ENCODE data around the gene ATRN. TPM values are rescaled to one million over a fixed set of nuclear protein-coding genes. Genes with fewer than 3 reads are reported as not detected.
A peak's percentile ranks its signal among the peaks of the same experiment; 100 is the strongest.

ATRN gene
- total RNA-seq, 1 experiment from 2014 or later: 21.6 TPM

- DNase-seq (ENCODE audit: low spot score): no peak
- in situ Hi-C loops (cut with HindIII; ENCODE audit: low sequenced_read_pairs): no loop called here
These were observed 192.3 kb downstream of the ATRN start, which contains the start of gene GFRA4 for GRCh38 chr20:3663031-3663701. Gene GFRA4 (minus strand): TSS chr20:3663399. CDS start chr20:3663399, 0 bp downstream.

DNA sequence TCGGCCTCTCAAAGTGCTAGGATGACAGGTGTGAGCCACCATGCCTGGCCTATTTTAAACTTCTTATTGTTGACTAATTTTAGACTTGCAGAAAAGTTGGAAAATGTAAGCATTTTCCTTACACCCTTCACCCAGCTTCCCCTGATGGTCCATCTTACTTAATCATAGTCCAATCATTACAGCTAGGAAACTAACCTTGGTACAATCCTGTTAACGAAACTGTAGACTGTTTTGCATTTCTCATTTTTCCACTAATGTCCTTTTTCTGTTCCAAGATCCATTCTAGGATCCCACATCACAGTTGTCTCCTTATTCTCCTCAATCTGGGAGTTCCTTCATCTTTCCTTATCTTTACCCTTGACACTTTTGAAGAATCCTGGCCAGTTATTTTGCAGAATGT lies 193.0 kb downstream of the ATRN start:
- in situ Hi-C loops (cut with HindIII; ENCODE audit: low sequenced_read_pairs): no loop called here
- no peak for DNase-seq (ENCODE audit: low spot score)

DNA sequence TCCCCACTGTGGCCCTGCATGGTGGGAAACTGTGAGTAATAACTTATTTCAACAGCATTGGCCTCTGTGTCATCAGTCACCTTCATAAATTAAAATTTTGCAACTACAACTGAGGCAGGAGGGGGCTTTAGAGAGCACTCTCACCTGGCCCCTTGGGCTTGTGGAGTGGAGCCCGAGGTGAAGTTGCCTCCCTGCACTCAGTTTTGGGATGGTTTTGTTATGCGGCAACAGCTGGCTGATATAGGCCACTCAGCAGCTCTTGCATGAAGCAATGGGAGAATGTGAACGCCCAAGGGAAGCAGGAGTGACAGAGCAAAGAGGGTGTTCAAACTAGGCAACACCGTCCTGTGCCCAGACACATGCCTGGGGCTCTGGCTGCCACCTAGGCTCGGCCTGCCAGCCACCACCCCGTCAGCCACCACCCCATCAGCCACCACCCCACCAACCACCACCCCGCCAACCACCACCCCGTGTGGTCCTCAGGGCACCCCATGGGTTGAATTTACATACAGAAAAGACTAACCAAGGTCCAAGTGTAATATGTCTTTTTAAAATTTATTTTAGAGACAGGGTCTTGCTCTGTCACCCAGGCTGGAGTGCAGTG lies 196.7 kb downstream of the ATRN start:
- no peak for DNase-seq (ENCODE audit: low spot score)
- in situ Hi-C loops (cut with HindIII; ENCODE audit: low sequenced_read_pairs): no loop called here

DNA sequence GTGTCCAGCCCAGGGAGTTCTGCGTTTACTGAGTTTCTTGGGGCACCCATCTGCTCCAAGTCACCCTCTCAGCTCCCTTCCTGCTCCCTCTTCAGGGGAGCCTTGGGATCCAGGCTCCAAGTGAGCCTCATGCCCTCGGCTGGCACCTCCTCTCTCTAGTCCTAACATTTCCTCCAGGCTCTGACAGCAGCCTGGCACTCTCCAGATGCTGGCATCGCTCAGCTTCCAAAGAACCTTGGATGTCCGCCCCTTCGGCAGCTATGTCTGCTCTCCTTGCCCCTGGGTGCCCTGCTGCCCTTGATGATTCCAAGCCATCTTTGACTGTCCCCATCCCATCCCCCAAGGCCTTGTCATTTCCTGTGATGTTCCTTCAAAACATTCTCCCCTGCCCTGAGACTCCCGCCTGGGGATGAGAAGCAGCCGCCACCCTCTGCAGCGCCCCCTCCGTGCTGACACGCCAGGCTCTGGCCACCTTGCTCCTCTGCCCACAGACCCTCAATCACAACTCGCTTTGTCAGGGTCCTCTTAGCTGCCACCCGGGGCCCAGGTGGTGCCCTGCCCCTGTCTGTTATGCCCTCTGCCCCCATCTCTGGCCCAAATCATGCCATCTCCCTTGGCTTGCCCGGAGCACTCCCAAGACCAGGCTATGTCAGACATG lies 199.0 kb downstream of the ATRN start:
- in situ Hi-C loops (cut with HindIII; ENCODE audit: low sequenced_read_pairs): no loop called here
- no peak for DNase-seq (ENCODE audit: low spot score)

- DNase-seq (ENCODE audit: low spot score): no peak
These were observed 199.7 kb downstream of the ATRN start for GRCh38 chr20:3670511-3670910.

GRCh38 chr20:3670945-3671344 lies 200.1 kb downstream of the ATRN start:
- in situ Hi-C loops (cut with HindIII; ENCODE audit: low sequenced_read_pairs): no loop called here
- no peak for DNase-seq (ENCODE audit: low spot score)

More at GRCh38 chr20:3670511-3670910, 199.7 kb downstream of the ATRN start:
- in situ Hi-C loops (cut with HindIII; ENCODE audit: low sequenced_read_pairs): no loop called here

GRCh38 chr20:3671986-3672546 lies 201.2 kb downstream of the ATRN start:
- in situ Hi-C loops (cut with HindIII; ENCODE audit: low sequenced_read_pairs): no loop called here
- no peak for DNase-seq (ENCODE audit: low spot score)

- in situ Hi-C loops (cut with HindIII; ENCODE audit: low sequenced_read_pairs): no loop called here
- DNase-seq (ENCODE audit: low spot score): no peak
These were observed 201.8 kb downstream of the ATRN start for GRCh38 chr20:3672547-3673171.

DNA sequence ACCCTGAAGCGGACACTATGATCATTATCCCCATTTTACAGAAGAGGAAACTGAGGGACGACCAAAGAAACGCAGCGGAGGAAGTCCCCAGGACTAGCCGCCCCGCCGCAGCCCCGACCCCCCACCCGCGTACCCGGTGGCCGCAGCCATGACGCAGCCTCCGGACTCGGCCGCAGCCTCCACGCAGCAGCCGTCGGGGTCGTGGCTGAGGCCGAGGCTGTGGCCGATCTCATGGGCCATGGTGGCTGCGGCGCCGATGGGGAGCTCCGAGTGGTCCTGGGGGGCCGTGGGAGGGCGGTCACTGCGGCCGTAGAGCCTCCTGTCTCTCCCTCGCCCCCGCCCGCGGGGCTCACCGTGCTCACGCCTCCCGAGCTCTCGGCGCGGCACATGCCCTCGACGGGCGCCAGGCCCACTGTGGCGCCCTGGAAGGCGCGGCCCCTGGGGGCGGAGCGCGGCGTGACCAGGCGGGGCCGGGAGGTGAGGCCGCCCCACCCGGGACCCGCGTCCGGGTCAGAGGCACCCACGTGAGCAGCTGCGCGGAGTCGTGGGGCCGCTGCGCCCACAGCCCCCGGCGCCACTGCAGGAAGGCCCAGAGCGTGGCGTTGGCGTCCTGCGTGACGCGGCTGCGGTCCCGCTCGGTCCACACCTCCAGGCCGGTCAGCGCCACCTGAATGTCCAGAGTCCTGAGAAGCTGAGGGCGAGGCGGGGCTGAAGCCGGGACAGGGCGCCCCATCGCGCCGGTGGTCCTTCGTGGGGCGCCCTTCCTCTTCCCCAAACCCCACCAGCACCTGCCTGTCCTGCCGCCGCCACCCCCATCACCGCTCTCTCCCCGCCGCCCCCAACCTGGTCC lies 202.6 kb downstream of the ATRN start:
- in situ Hi-C loops (cut with HindIII; ENCODE audit: low sequenced_read_pairs): no loop called here
- DNase-seq (ENCODE audit: low spot score): no peak

DNA sequence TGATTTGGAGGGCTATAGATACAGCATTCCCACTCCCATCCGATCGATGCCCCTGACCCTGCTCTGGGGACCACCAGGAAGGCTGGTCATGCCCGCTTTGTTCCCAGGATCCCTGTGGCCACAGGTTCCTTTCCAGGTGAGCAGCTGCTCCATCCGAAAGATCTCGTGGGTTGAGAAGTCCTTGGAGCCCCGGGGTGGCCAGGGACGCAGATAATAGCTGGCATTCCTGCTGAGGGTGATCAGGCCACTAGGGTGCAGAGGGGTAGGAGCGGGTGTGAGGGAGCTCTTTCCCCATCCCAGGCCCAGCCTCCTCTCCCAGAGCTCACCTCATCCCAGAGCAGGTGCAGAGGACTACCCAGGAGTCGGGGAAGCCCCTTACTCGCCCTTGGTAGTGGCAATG lies 203.6 kb downstream of the ATRN start:
- in situ Hi-C loops (cut with HindIII; ENCODE audit: low sequenced_read_pairs): no loop called here
- DNase-seq (ENCODE audit: low spot score): no peak

GRCh38 chr20:3674995-3675900 lies 204.4 kb downstream of the ATRN start:
- DNase-seq (ENCODE audit: low spot score): no peak
- in situ Hi-C loops (cut with HindIII; ENCODE audit: low sequenced_read_pairs): no loop called here

- in situ Hi-C loops (cut with HindIII; ENCODE audit: low sequenced_read_pairs): no loop called here
- DNase-seq (ENCODE audit: low spot score): peak; percentile 10
These were observed 206.9 kb downstream of the ATRN start for GRCh38 chr20:3677733-3678132.

- in situ Hi-C loops (cut with HindIII; ENCODE audit: low sequenced_read_pairs): no loop called here
- DNase-seq (ENCODE audit: low spot score): no peak
These were observed 207.4 kb downstream of the ATRN start for GRCh38 chr20:3678198-3678597.

DNA sequence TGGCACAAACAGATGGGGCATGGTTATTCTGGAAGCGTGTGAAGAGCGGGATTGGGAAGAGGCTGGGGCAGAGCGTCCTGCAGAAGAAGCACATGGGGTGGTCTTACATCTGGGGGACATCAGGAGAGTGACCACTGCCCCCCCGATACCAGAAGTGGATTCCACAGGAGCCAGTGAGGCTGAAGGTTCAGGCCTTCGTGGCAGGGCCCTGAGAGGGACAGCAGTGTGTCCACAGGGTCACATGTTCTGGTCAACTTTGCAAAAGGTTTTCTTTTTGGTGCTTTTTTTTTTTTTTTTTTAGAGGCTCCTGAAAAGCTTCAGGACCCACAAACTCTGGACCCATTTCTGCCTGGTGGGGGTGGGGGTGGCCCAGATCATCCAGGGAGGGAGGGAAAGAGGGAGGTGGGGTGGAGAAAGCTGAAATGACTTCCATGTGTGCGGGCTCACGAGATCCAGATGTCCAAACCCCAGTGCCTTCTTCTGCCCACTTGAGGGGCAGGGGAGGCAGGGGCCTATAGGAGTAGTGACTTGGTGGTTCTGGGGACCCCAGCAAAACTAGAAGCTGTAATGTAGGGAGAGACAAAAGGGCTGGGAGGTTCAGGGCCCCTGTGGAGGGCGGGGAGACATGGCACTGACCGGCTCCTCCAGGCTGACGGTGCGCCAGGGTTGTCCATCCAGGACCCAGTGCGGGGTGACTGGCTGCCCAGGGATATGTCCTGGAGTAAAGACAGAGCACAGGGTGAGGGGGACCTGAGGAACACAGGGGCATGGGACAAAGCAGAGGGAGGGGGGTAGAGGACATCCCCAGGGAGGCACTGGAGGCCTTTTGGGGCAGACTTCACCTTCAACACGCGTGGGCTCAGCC lies 208.3 kb downstream of the ATRN start:
- in situ Hi-C loops (cut with HindIII; ENCODE audit: low sequenced_read_pairs): no loop called here
- no peak for DNase-seq (ENCODE audit: low spot score)

- in situ Hi-C loops (cut with HindIII; ENCODE audit: low sequenced_read_pairs): no loop called here
These were observed 209.2 kb downstream of the ATRN start for GRCh38 chr20:3679749-3680700.

DNA sequence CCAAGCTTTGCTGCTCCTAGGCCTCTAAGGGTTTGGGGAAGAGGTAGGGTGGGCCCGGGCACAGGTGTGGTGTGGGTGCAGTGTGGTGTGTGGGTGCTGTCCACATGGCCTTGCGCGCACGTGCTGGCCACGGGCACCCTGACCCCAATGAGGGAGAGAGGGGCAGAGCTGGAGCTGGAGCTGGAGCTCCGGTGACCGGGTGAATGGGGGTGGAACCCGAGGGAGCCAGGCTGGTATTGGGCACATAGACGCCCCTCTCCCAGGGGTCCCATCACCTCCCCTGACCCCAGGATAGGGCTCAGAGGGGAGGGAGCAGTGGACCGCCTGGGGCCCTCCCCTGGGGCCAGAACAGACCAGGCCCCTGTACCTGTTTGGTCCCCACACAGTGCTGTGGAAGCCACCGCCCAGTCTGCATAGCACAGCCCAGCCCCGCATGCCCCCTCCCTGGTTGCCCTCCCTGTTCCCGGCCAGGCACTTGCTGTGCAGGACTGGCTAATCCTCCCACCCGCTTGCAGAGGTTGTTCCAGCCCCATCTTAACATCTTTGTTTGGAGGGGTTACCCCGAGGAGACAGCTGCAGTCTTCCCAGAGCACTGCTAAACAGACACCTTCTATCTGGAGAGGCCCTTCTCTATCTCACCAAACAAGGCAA lies 210.0 kb downstream of the ATRN start:
- DNase-seq (ENCODE audit: low spot score): no peak
- in situ Hi-C loops (cut with HindIII; ENCODE audit: low sequenced_read_pairs): no loop called here

More at GRCh38 chr20:3679749-3680700, 209.2 kb downstream of the ATRN start:
- DNase-seq (ENCODE audit: low spot score): no peak

All from G401 (cell line).